Embryonic facial prominence (tissue), 1 donor: ENCODE results near the gene GPATCH8.

Experiments used
- DNase-seq: peaks from one replicate; pipeline ENCODE4 v3.0.0-alpha.2; 2016; ENCODE audit errors: extremely low spot score

GPATCH8 gene

GRCh38 chr17:44451832-44452231, 51.4 kb downstream of the GPATCH8 start:
- no peak for DNase-seq

DNA sequence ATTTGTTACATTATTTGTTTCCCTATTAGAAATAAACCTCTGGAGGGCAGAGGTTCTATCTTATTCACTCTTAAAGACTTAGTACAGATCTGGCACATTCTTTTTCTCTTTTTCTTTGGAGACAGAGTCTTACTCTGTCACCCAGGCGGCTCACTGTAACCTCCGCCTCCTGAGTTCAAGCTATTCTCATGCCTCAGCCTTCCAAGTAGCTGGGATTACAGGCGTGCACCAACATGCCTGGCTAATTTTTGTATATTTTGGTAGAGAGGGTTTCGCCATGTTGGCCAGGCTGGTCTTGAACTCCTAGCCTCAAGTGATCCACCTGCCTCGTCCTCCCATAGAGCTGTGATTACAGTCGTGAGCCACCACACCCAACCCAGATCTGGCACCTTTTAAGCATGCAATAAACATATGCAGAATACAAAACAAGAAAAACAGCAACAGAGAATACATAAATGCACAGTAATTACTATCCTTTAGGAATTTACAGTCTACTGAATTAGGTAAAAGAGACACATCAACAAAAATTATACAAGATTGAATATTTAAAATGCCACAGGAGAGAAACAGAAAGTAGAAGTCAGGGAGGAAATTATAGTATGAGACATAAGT, 52.1 kb downstream of the GPATCH8 start:
- no peak for DNase-seq

DNA sequence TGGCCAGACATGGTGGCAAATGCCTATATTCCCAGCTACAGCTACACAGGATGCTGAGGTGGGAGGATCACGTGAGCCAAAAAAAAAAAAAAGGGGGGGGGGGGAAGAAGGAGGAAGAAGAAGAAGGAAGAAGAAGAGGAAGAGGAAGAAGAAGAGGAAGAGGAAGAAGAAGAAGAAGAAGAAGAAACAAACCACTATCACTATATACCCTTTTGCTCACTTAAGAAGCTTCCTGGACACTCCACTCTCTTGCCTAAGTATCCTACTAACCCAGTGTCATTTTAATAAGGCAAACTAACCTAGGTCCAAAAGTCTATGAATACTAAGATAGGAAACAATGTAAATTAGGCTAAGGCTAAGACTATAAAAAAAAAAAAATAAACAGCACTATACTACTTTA, 54.8 kb downstream of the GPATCH8 start:
- no peak for DNase-seq

GRCh38 chr17:44444735-44445105, 58.5 kb downstream of the GPATCH8 start:
- DNase-seq, result no peak

- DNase-seq, result no peak
These were observed 60.4 kb downstream of the GPATCH8 start for GRCh38 chr17:44442806-44443205.

DNA sequence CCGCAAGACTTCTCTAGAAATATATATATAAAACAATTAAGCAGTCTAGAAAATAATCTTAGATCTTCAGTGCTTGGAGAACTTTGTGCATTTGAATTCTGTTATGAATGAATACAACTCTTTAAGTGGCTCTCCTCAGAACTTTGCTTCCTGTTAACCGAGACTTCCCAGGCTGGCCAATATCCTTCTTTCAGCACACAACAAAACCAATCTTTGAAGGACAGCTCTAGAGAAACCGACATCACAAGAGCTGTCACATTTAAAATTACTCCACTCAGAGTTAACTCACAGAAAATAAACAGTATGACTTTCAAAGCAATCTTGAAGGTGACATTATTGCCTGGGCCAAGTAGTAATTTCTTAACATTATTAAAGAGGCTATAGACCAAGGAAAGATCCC, 64.0 kb downstream of the GPATCH8 start:
- DNase-seq, result no peak

- no peak for DNase-seq
These were observed 64.6 kb downstream of the GPATCH8 start for GRCh38 chr17:44438636-44439035.

DNA sequence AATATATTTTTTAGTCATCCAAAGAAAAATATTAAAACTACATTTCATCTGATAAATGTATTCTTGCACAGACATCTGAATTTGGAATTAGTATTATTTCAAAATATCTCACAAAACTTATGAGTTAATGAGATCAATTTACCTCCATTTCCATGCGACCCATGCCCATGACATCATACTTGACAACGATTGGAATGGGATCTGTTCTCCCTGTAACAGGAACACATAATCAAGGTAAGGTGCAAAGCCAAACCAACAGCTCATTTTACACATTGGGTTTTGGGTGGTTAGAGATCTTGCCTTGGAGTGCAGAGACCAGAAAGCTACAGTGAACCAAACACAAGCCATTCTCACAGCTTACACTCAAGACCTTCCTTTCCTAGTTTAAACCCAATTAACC, 66.9 kb downstream of the GPATCH8 start:
- no peak for DNase-seq

- no peak for DNase-seq
These were observed 70.7 kb downstream of the GPATCH8 start for GRCh38 chr17:44432254-44433157.

- no peak for DNase-seq
These were observed 78.3 kb downstream of the GPATCH8 start for GRCh38 chr17:44424828-44425461.

- DNase-seq, result no peak
These were observed 85.7 kb downstream of the GPATCH8 start for GRCh38 chr17:44417553-44417952.

GRCh38 chr17:44416558-44417289, 86.5 kb downstream of the GPATCH8 start:
- no peak for DNase-seq

DNA sequence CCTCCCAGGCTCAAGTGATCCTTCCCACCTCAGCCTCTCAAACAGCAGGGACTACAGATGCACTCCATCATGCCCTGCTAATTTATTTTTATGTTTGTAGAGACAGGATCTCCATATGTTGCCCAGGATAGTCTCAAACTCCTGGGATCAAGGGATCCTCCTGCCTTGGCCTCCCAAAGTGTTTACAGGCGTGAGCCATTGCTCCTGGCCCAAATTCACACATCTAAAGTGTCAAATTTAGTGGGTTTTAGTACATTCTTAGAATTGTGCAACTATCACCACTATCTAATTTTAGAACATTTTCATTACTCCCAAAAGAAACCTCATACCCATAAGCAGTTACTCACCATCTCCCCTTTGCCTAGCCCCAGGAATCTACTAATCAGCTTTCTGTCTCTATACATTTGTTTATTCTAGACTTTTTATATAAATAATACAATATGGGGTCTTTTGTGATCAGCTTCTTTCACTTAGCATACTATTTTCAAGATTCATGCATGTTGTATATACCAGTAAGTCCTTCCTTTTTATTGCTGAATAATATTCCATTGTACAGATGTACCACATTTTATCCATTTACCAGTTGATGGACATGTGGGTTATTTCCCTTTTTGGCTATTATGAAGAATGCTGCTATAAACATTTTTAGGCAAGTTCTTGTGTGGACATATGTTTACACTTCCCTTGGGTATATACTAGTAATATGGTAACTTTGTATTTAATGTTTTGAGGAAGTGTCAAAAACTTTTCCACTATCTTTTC, 88.6 kb downstream of the GPATCH8 start:
- no peak for DNase-seq

DNA sequence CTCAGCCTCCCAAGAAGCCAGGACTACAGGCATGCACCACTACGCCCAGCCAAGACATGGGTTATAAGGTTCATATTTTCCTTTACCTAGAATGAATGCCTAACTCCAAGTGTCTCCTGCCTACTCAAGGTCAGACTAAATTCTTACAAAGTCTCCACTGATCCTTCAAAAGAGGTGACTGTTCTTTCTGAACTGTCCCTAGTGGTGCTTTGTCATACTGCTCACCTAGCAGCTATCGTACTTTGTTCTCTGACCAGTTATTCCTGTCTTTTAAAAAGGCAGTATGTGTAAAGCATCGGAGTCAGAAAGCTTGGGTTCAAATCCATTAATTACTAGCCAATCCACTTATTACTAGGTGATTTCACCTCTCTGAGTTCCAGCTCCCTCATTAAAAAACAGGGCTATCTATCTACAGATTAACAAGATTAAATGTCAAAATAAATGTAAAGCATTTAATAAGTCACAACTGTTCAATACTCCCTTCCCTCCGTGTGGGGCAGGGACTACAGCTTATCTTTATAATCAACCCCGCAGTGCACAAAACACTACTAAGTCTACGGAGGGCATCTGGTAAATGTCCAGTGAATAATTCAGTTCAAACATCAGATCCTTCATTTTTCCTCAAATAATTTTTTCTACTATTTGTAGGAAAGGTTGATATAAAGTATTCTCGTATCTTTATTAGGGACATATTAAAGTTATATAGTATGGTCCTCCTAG, 93.7 kb downstream of the GPATCH8 start:
- no peak for DNase-seq

DNA sequence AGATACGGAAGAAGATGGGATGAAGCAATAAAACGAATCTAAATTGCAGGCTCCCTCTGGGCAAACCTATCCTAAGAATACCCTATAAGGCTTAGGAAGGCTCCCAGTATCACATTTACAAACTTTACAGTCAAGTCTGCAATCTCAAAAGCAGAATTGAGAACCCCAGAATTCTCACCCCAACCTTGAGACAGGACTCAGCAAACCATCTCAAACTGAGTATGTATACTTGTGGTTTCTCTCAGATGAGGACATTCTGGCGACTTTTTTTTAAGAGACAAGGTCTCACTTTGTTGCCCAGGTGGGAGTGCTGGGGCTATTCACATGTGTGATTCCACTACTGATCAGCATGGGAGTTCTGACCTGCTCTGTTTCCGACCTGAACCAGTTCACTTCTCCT, 94.4 kb downstream of the GPATCH8 start:
- no peak for DNase-seq

- DNase-seq, result no peak
These were observed 100.5 kb downstream of the GPATCH8 start for GRCh38 chr17:44402564-44403172.

- DNase-seq, result no peak
These were observed 102.9 kb downstream of the GPATCH8 start for GRCh38 chr17:44400226-44400847.

DNA sequence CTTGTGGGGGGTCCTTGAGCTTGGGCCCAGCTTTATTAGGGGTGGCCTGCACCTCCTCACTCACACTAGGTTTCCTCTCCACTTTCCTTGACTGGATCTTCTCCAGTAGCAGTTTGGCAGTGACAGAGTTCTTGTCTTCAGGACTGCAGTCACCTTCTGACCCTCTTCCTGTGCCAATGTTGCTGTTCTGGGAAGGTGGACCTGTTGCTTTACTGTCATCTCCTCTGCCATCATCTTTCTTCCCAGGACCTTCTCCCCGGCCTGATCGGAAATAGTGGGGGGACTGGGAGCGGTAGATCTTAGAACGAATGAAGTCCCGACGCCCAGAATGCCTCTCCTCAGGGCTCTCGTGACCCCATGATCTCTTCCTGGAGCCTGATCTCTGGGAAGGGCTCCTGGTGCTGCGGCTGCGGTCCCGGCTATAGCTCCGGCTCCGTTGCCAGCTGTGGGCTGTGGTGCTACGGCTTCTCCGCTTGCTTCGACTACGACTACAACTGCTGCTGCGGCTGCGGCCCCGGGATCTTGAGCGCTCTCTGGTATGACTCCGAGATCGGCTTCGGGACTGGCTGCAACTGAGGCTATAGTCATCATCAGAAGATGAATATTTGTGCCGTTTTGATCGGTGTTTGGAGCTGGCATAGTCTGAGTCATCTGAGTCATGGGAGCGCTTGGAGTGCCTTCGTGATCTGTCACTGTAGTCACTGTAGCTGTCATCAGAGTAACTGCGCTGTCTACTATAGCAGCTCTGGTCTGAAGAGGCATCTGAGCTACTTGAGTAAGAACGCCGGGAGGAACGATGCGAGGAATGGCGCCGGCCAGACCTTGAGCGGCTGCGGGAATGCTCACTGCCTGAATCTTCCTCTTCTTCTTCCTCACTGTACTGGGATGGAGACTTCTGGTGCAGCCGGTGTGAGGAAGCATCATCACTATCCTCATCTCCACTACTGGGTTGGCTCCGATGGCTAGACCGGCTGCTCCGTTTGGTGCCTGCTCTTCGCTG, 104.2 kb downstream of the GPATCH8 start:
- no peak for DNase-seq
